ENCODE data around the gene CNTN2.

The CNTN2 gene

GRCh38 chr1:205024679-205025078 is 18.3 kb upstream of the CNTN2 start:
- no peak for DNase-seq (ENCODE audit: low spot score)

GRCh38 chr1:205025239-205025638 is 17.8 kb upstream of the CNTN2 start:
- no peak for DNase-seq (ENCODE audit: low spot score)

GRCh38 chr1:205026181-205026580 is 16.8 kb upstream of the CNTN2 start:
- no peak for DNase-seq (ENCODE audit: low spot score)

- no peak for DNase-seq (ENCODE audit: low spot score)
These were observed 14.6 kb upstream of the CNTN2 start for GRCh38 chr1:205028390-205028789.

- no peak for DNase-seq (ENCODE audit: low spot score)
These were observed 14.1 kb upstream of the CNTN2 start for GRCh38 chr1:205028924-205029323.

- DNase-seq (ENCODE audit: low spot score) = no peak
These were observed 12.8 kb upstream of the CNTN2 start for GRCh38 chr1:205030241-205030640.

- no peak for DNase-seq (ENCODE audit: low spot score)
These were observed 12.1 kb upstream of the CNTN2 start for GRCh38 chr1:205030896-205031295.

GRCh38 chr1:205032508-205032907 is 10.5 kb upstream of the CNTN2 start:
- no peak for DNase-seq (ENCODE audit: low spot score)

GRCh38 chr1:205037539-205037938 is 5.5 kb upstream of the CNTN2 start:
- no peak for DNase-seq (ENCODE audit: low spot score)

- DNase-seq (ENCODE audit: low spot score) = no peak
These were observed 4.8 kb upstream of the CNTN2 start for GRCh38 chr1:205038132-205038786.

GRCh38 chr1:205041001-205041715 is 1.9 kb upstream of the CNTN2 start:
- no peak for DNase-seq (ENCODE audit: low spot score)

- no peak for DNase-seq (ENCODE audit: low spot score)
These were observed 758 bp upstream of the CNTN2 start for GRCh38 chr1:205041998-205042910.

GRCh38 chr1:205043866-205044265 is 854 bp downstream of the CNTN2 start:
- no peak for DNase-seq (ENCODE audit: low spot score)

- no peak for DNase-seq (ENCODE audit: low spot score)
These were observed 1.7 kb downstream of the CNTN2 start for GRCh38 chr1:205044741-205045140.

- no peak for DNase-seq (ENCODE audit: low spot score)
These were observed 2.1 kb downstream of the CNTN2 start for GRCh38 chr1:205045146-205045545.

- DNase-seq (ENCODE audit: low spot score) = no peak
These were observed 3.9 kb downstream of the CNTN2 start for GRCh38 chr1:205046870-205047269.

- no peak for DNase-seq (ENCODE audit: low spot score)
These were observed 4.8 kb downstream of the CNTN2 start for GRCh38 chr1:205047764-205048231.

- DNase-seq (ENCODE audit: low spot score) = no peak
These were observed 5.4 kb downstream of the CNTN2 start for GRCh38 chr1:205048382-205048781.

GRCh38 chr1:205049479-205049878 is 6.5 kb downstream of the CNTN2 start:
- no peak for DNase-seq (ENCODE audit: low spot score)

GRCh38 chr1:205052690-205053089 is 9.7 kb downstream of the CNTN2 start:
- no peak for DNase-seq (ENCODE audit: low spot score)

GRCh38 chr1:205053296-205053695 is 10.3 kb downstream of the CNTN2 start:
- no peak for DNase-seq (ENCODE audit: low spot score)

- no peak for DNase-seq (ENCODE audit: low spot score)
These were observed 11.0 kb downstream of the CNTN2 start for GRCh38 chr1:205054013-205054412.

GRCh38 chr1:205056188-205056611 is 13.2 kb downstream of the CNTN2 start:
- no peak for DNase-seq (ENCODE audit: low spot score)
